Type B pancreatic cell (in vitro differentiated cells): Measurements from ENCODE around the gene ABHD12. TPM values are rescaled to one million over a fixed set of nuclear protein-coding genes. Genes with fewer than 3 reads are reported as not detected.

Source experiments
- DNase-seq: peaks from one replicate; pipeline ENCODE4 v3.0.0; 2021; ENCODE audit warnings: mixed read lengths; ENCODE audit not compliant: unreplicated experiment; ENCODE audit errors: extremely low spot score
- H3K27ac Mint-ChIP-seq: 2 replicates; pipeline ENCODE4 v1.8.0; 2021; ENCODE audit warnings: mild to moderate bottlenecking, mixed read lengths
- H3K27me3 Mint-ChIP-seq: 2 replicates; pipeline ENCODE4 v1.8.0; 2021; ENCODE audit warnings: mixed read lengths
- H3K36me3 Mint-ChIP-seq: 2 replicates; pipeline ENCODE4 v1.8.0; 2021; ENCODE audit warnings: mixed read lengths
- H3K4me1 Mint-ChIP-seq: one replicate; pipeline ENCODE4 v1.8.0; 2021; ENCODE audit warnings: mixed read lengths; ENCODE audit not compliant: unreplicated experiment
- H3K4me3 Mint-ChIP-seq: 2 replicates; pipeline ENCODE4 v1.8.0; 2021; ENCODE audit warnings: mild to moderate bottlenecking, mixed read lengths
- H3K9me3 Mint-ChIP-seq: 2 replicates; pipeline ENCODE4 v1.8.0; 2021; ENCODE audit warnings: mixed read lengths
- total RNA-seq: library from RNA; stranded (reverse); gene quantifications from 2 replicates; pipeline ENCODE4 v1.2.1, GENCODE V29; 2021; ENCODE audit warnings: low replicate concordance
- TF ChIP-seq, protein P1 (sequence below): fragments of 200-600 bp; sonication (generic); conservative IDR thresholded peaks from 2 replicates; pipeline ENCODE4 v1.5.0; 2021; ENCODE audit warnings: antibody characterized with exemption, mild to moderate bottlenecking

The ABHD12 gene
- total RNA-seq, 1 donor from 2014 or later: 68.9 TPM

DNA sequence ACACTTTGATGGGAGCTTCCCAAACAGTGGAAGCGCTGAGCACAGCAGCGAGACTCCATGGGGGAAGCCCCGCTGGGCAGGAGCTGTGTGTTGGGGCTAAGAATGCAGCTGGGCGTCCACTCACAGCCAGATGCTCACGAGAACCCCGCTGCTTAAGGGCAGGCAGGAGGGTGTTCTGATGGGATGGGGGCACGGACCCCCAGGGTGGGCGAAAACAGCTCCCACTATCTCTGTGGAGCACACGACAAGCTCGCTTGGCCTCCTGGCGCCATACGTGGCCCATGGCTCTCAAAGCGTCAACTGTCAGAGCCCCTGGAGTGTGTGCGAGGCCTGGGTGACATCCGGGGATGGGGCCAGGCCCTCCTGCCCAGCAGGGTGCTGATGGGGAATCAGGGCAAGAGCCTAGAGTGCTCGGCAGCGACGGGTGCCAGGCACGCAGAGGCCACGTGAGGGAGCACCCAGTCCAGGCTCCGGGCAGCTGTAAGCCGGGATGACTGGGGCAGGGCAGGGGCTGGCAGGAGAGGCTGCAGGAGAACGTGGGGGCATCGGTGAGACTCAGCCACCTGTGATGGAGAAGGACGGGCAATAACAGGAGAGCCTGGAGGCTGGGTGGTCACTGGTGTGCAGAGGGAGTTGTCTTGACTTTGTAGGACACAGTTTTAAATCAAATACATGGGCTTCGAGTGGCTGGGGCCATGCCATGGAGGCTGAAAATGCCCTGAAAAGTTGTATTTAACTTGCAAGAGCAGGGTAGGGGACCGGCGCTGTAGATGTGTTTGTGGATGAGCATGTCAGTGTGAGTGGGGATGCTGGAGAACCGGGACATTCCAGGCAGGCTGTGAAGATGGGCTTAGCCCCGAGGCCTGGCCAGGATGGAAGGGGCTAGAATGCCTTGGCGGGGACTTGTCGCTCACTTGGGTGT, 115.5 kb downstream of the ABHD12 start:
- Mint-ChIP-seq H3K36me3 (peaks cover 6% of the 10 kb centered on the region), H3K27ac (no peak overlapping the region), H3K4me3 (no peak overlapping the region), H3K9me3 (no peaks in the 10 kb centered on the region), H3K4me1 (no peaks in the 10 kb centered on the region), H3K27me3 (no peaks in the 10 kb centered on the region)
- DNase-seq: no peak
- TF ChIP-seq, protein P1, sequence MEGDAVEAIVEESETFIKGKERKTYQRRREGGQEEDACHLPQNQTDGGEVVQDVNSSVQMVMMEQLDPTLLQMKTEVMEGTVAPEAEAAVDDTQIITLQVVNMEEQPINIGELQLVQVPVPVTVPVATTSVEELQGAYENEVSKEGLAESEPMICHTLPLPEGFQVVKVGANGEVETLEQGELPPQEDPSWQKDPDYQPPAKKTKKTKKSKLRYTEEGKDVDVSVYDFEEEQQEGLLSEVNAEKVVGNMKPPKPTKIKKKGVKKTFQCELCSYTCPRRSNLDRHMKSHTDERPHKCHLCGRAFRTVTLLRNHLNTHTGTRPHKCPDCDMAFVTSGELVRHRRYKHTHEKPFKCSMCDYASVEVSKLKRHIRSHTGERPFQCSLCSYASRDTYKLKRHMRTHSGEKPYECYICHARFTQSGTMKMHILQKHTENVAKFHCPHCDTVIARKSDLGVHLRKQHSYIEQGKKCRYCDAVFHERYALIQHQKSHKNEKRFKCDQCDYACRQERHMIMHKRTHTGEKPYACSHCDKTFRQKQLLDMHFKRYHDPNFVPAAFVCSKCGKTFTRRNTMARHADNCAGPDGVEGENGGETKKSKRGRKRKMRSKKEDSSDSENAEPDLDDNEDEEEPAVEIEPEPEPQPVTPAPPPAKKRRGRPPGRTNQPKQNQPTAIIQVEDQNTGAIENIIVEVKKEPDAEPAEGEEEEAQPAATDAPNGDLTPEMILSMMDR: no peak

DNA sequence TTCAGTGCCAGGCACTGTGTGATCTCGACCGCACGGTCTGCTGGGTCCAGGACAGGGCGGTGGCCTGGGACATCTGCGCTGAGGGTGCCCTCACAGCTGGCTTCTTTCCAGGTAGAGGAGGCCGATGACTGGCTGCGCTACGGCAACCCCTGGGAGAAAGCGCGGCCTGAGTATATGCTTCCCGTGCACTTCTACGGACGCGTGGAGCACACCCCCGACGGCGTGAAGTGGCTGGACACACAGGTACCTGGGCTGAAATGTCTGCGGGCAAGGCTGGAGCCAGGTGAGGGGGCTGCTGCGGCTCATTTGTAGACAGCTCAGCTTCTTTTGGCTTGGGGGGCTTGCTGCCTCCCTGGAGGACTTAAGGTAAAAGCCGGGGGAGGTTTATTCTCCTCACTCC, 116.2 kb downstream of the ABHD12 start:
- no peaks in the 10 kb centered on the region for H3K27me3 Mint-ChIP-seq
- H3K4me1 Mint-ChIP-seq: no peaks in the 10 kb centered on the region
- H3K9me3 Mint-ChIP-seq: no peaks in the 10 kb centered on the region
- H3K27ac Mint-ChIP-seq: no peak overlapping the region
- no peak for DNase-seq
- no peak overlapping the region for H3K4me3 Mint-ChIP-seq
- peaks cover 6% of the 10 kb centered on the region for H3K36me3 Mint-ChIP-seq
- TF ChIP-seq, protein P1: no peak

DNA sequence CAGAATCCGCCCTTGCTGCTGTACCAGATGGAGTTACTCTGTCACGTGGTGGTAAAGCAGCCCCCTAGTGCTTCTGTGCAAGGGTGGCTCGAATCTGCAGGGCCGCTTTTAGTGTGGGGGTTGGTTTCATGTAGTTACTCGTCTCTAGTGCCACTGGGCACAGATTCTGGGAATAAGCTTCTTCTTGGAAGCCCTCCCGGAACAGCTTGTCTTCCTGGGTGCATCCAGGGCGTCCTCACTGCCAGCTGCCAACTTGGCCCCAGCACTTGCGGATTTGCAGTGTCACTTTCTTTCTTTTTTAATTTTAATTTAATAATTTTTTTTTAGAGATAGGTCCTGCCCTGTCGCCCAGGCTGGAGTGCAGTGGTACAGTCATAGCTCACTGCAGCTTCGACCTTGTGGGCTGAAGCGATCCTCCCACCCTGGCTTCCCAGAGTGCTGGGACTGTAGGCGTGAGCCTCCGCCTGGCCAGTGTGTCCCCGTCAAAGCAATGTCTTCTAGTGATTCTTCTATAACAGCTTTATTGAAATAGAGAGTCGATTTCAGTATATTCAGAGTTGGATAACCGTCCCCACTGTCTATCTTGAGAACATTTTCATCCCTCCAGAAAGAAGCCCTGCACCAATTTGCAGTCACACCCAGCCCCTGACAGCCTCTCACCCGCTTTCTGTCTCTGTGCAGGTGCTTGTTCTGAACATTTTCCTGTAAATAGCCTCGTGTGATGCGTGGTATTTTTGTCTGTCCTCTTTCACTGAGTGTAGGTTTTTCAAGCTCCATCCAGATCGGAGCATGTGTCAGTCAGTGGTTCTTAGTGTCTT, 116.9 kb downstream of the ABHD12 start:
- Mint-ChIP-seq H3K4me3 (no peak overlapping the region), H3K4me1 (no peaks in the 10 kb centered on the region), H3K27me3 (no peaks in the 10 kb centered on the region), H3K36me3 (peaks cover 11% of the 10 kb centered on the region), H3K9me3 (no peaks in the 10 kb centered on the region), H3K27ac (no peak overlapping the region)
- no peak for DNase-seq
- TF ChIP-seq, protein P1: no peak

DNA sequence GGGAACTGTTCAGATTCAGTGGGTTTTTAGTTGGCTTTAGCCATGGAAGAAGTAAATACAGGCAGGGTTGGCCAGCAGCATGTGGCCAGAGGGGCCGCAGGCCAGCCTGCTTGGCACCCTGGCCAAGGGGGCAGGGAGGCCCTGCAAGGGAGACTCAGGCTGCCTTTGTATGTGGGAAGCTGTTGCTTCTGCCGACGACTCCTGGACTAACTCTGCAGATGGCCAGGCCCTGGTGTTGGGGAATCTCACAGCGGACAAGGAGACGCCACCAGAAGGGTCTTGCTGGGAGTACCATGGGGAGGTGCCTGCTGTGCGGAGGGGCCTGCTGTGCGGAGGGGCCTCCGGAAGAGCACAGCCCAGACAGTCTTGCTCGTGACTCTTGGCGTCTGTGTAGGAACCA, 117.6 kb downstream of the ABHD12 start:
- H3K36me3 Mint-ChIP-seq: peaks cover 13% of the 10 kb centered on the region
- H3K27me3 Mint-ChIP-seq: no peaks in the 10 kb centered on the region

DNA sequence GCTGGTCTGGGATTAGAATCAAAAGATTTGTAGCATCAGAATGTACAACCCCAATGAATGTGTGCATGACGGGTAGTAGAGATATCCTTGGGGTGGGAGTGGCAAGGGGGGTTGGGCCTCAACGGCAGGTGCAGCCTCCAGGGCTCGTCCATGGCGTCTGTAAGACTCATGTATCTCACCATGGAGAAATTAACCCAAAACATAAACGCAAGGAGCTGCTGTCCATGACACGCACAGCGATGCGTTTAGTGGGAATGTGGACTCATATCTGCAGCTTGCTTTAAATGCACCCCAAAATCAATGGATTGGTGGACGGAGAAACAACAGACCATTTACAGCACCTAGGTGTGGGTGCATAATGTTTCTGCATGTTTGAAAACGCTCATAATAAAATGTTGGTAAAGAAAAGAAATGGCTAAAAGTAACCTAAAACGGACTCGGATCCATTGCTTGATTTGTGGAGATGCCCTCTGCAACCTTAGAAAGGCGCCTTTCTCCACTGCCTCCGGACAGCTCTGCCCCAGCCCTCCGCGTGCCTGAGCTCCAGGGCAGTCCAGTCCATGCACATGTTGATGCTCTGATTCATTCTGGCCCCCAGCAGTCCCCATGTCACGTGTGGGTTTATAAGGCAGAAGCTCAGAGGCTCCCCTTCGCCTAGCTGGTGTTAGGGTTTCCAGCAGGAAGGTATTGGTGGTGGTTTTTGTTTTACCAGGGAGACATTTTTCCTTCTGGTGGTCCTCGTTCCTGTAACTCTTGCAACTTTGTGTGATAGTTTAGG, 118.2 kb downstream of the ABHD12 start:
- Mint-ChIP-seq H3K4me1 (no peaks in the 10 kb centered on the region), H3K9me3 (no peaks in the 10 kb centered on the region), H3K36me3 (peaks cover 13% of the 10 kb centered on the region), H3K27ac (no peak overlapping the region), H3K27me3 (no peaks in the 10 kb centered on the region), H3K4me3 (no peak overlapping the region)
- TF ChIP-seq, protein P1: no peak
- DNase-seq: no peak

More for the DNA sequence above, 117.6 kb downstream of the ABHD12 start:
- Mint-ChIP-seq H3K4me3 (no peak overlapping the region), H3K4me1 (no peaks in the 10 kb centered on the region), H3K9me3 (no peaks in the 10 kb centered on the region), H3K27ac (no peak overlapping the region)
- TF ChIP-seq, protein P1: no peak
- no peak for DNase-seq
